DOHH2 (cell line): ENCODE measurements around the gene SNX24.

Source experiments
- H3F3A ChIP-seq: fragments of 200-600 bp; sonication (generic), shearing (Covaris generic); 2 replicates; pipeline ENCODE4 v1.6.0; 2016; ENCODE audit warnings: antibody characterized with exemption, mild to moderate bottlenecking; ENCODE audit not compliant: control insufficient read depth, insufficient read depth
- H3K27ac ChIP-seq: fragments of 200-600 bp; sonication (generic); 2 replicates; pipeline ENCODE4 v1.5.1; 2014; ENCODE audit warnings: low read depth, mild to moderate bottlenecking, low read length, moderate library complexity
- H3K27me3 ChIP-seq: fragments of 200-600 bp; sonication (generic); 2 replicates; pipeline ENCODE4 v1.6.1; 2014; ENCODE audit warnings: mild to moderate bottlenecking, low read length, mixed read lengths; ENCODE audit not compliant: control insufficient read depth
- H3K36me3 ChIP-seq: fragments of 200-600 bp; sonication (generic); 2 replicates; pipeline ENCODE4 v1.6.1; 2014; ENCODE audit warnings: mild to moderate bottlenecking, low read length, moderate library complexity, mixed read lengths; ENCODE audit not compliant: control insufficient read depth
- H3K4me1 ChIP-seq: fragments of 200-600 bp; sonication (generic); 2 replicates; pipeline ENCODE4 v1.6.1; 2014; ENCODE audit warnings: mild to moderate bottlenecking, low read length, mixed read lengths; ENCODE audit not compliant: control insufficient read depth
- H3K4me2 ChIP-seq: fragments of 200-600 bp; sonication (generic); 2 replicates; pipeline ENCODE4 v1.6.0; 2014; ENCODE audit warnings: mild to moderate bottlenecking, low read length, moderate library complexity
- H3K4me3 ChIP-seq: fragments of 200-600 bp; sonication (generic); 2 replicates; pipeline ENCODE4 v1.5.1; 2014; ENCODE audit warnings: mild to moderate bottlenecking, low read length, mixed read lengths
- H3K79me2 ChIP-seq: fragments of 200-600 bp; sonication (generic); 2 replicates; pipeline ENCODE4 v1.6.1; 2014; ENCODE audit warnings: mild to moderate bottlenecking, low read length, mixed read lengths; ENCODE audit not compliant: control insufficient read depth
- H3K9me2 ChIP-seq: fragments of 200-600 bp; sonication (generic); replicated peaks from 2 replicates; pipeline ENCODE4 v1.6.1; 2014; ENCODE audit warnings: mild to moderate bottlenecking, low read length, mixed read lengths; ENCODE audit not compliant: control insufficient read depth
- H3K9me3 ChIP-seq: fragments of 200-600 bp; sonication (generic); 2 replicates; pipeline ENCODE4 v1.6.1; 2014; ENCODE audit warnings: antibody characterized with exemption, low read length, mixed read lengths; ENCODE audit not compliant: control insufficient read depth, insufficient read depth
- H4K20me1 ChIP-seq: fragments of 200-600 bp; sonication (generic); 2 replicates; pipeline ENCODE4 v1.6.0; 2014; ENCODE audit warnings: low read depth, mild to moderate bottlenecking, antibody characterized with exemption, low read length, moderate library complexity; ENCODE audit not compliant: control insufficient read depth, insufficient read depth
- EZH2phosphoT487 ChIP-seq: fragments of 200-600 bp; sonication (generic); IDR thresholded peaks from 2 replicates; pipeline ENCODE4 v1.6.1; 2017; ENCODE audit warnings: borderline replicate concordance, mild to moderate bottlenecking, antibody characterized with exemption, low read length, moderate library complexity, mixed read lengths
- TF ChIP-seq, protein P1 (sequence below): fragments of 200-600 bp; sonication (generic); IDR thresholded peaks from one replicate; pipeline ENCODE4 v1.5.1; 2014; ENCODE audit warnings: antibody characterized with exemption, mild to moderate bottlenecking, low read depth, low read length; ENCODE audit not compliant: poor library complexity, severe bottlenecking

SNX24 gene

GRCh38 chr5:122870219-122870856 is 24.9 kb downstream of the SNX24 start:
- Histone ChIP-seq H3F3A (no peaks in the 10 kb centered on the region), H3K27me3 (no peaks in the 10 kb centered on the region), H3K79me2 (no peaks in the 10 kb centered on the region), H3K4me2 (no peak overlapping the region), H3K4me3 (no peak overlapping the region), H3K27ac (no peak overlapping the region), H3K4me1 (no peaks in the 10 kb centered on the region), H4K20me1 (no peaks in the 10 kb centered on the region), H3K9me2 (no peaks in the 10 kb centered on the region), H3K36me3 (no peaks in the 10 kb centered on the region), H3K9me3 (no peaks in the 10 kb centered on the region)
- TF ChIP-seq, protein P1, sequence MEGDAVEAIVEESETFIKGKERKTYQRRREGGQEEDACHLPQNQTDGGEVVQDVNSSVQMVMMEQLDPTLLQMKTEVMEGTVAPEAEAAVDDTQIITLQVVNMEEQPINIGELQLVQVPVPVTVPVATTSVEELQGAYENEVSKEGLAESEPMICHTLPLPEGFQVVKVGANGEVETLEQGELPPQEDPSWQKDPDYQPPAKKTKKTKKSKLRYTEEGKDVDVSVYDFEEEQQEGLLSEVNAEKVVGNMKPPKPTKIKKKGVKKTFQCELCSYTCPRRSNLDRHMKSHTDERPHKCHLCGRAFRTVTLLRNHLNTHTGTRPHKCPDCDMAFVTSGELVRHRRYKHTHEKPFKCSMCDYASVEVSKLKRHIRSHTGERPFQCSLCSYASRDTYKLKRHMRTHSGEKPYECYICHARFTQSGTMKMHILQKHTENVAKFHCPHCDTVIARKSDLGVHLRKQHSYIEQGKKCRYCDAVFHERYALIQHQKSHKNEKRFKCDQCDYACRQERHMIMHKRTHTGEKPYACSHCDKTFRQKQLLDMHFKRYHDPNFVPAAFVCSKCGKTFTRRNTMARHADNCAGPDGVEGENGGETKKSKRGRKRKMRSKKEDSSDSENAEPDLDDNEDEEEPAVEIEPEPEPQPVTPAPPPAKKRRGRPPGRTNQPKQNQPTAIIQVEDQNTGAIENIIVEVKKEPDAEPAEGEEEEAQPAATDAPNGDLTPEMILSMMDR, result no peak
- TF ChIP-seq EZH2phosphoT487, result no peak

- no peak overlapping the region for H3K4me2 ChIP-seq
- H3K36me3 ChIP-seq, result no peaks in the 10 kb centered on the region
- H3K27ac ChIP-seq, result no peak overlapping the region
- H3K9me3 ChIP-seq, result no peaks in the 10 kb centered on the region
- H3K4me3 ChIP-seq, result no peak overlapping the region
- no peaks in the 10 kb centered on the region for H3K79me2 ChIP-seq
- TF ChIP-seq, protein P1, result no peak
- TF ChIP-seq EZH2phosphoT487, result no peak
- no peaks in the 10 kb centered on the region for H4K20me1 ChIP-seq
- H3K27me3 ChIP-seq, result no peaks in the 10 kb centered on the region
- H3F3A ChIP-seq, result no peaks in the 10 kb centered on the region
- H3K4me1 ChIP-seq, result no peaks in the 10 kb centered on the region
- H3K9me2 ChIP-seq, result no peaks in the 10 kb centered on the region
Measured at GRCh38 chr5:122871661-122872060, 26.2 kb downstream of the SNX24 start.

GRCh38 chr5:122874179-122874875 is 28.9 kb downstream of the SNX24 start:
- Histone ChIP-seq H3K4me1 (no peaks in the 10 kb centered on the region), H3K36me3 (no peaks in the 10 kb centered on the region), H3K9me2 (no peaks in the 10 kb centered on the region), H3F3A (no peaks in the 10 kb centered on the region), H3K27ac (no peak overlapping the region), H3K4me3 (no peak overlapping the region), H4K20me1 (no peaks in the 10 kb centered on the region), H3K79me2 (no peaks in the 10 kb centered on the region), H3K9me3 (no peaks in the 10 kb centered on the region), H3K27me3 (no peaks in the 10 kb centered on the region), H3K4me2 (no peak overlapping the region)
- TF ChIP-seq, protein P1, result no peak
- TF ChIP-seq EZH2phosphoT487, result no peak
